ENCODE measurements around the gene POLN.
"Not testable (repeated sequence)": the region's sequence is repeated elsewhere in the genome, so short reads cannot be mapped to it uniquely, and the experiment has no call there.

POLN gene

GRCh38 chr4:2042204-2042946 lies 199.5 kb downstream of the POLN start:
- DNase-seq (ENCODE audit: low spot score), result no peak

- DNase-seq (ENCODE audit: low spot score), result peak; percentile 84
Observed at GRCh38 chr4:2041239-2042130, 200.4 kb downstream of the POLN start.

GRCh38 chr4:2040391-2041238 lies 201.3 kb downstream of the POLN start:
- DNase-seq (ENCODE audit: low spot score), result no peak

DNA sequence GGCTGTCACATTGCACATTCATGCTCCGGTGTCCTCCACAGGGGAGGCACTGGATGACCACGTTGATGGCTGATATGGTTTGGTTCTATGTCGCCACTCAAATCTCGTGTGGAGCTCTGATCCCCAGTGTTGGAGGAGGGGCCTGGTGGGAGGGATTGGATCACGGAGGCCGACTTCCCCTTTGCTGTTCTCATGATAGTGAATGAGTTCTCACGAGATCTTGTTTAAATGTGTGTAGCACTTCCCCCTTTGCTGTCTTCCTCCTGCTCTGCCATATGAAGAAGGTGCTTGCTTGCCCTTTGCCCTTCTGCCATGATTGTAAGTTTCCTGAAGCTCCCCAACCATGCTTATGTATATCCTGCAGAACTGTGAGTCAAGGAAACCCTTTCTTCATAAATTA lies 205.1 kb downstream of the POLN start:
- no peak for DNase-seq (ENCODE audit: low spot score)

DNA sequence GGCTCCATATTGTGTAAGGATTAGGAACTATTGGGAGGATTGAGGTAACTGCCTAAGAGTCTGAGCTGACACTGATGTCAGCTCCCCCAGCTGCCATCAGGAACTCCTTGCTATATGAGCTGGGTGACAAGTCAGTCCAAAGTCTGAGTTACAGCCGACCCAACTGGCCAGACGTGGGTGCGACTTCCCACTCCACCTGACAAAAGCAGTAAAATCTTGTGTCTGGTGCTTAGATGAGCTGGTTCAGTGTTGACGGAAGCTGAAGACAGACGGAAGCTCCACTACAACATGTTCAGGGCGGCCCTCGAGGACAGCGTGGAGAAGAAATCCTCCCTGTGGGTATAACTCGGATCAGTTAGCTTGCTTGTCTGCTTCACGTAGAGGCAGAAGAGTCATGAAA lies 205.6 kb downstream of the POLN start:
- no peak for DNase-seq (ENCODE audit: low spot score)

GRCh38 chr4:2031161-2031560 lies 210.8 kb downstream of the POLN start:
- not testable (repeated sequence) for DNase-seq (ENCODE audit: low spot score)

DNA sequence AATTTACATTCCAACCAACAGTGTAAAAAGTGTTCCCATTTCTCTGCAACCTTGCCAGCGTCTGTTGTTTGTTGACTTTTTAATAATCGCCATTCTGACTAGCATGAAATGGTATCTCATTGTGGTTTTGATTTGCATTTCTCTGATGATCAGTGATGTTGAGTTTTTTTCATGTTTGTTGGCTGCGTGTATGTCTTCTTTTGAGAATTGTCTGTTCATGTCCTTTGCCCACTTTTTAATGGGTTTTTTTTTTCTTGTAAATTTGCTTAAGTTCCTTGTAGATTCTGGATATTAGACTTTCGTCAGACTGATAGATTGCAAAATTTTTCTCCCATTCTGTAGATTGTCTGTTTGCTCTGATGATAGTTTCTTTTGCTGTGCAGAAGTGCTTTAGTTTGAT lies 214.8 kb downstream of the POLN start:
- not testable (repeated sequence) for DNase-seq (ENCODE audit: low spot score)

GRCh38 chr4:2025817-2026216 lies 216.1 kb downstream of the POLN start:
- no peak for DNase-seq (ENCODE audit: low spot score)

GRCh38 chr4:2024683-2025082 lies 217.2 kb downstream of the POLN start:
- no peak for DNase-seq (ENCODE audit: low spot score)

Small RNAs within 50 kb of the gene (small RNA-seq; reads per million reads assigned to genes)
- gene COX6B1P5, result 0 to 0.03 reads per million in 2 experiments

Data from SK-N-DZ (cell line).